Neural progenitor cell (in vitro differentiated cells): Measurements from ENCODE around the gene MVD.

ENCODE experiments used
- EZH2 ChIP-seq: fragments of 200-600 bp; sonication (generic); IDR thresholded peaks from 2 replicates; pipeline ENCODE4 v1.6.1; 2017; ENCODE audit warnings: antibody characterized with exemption, mild to moderate bottlenecking, moderate library complexity
- TF ChIP-seq, protein P1 (sequence below): fragments of 200-600 bp; sonication (generic); IDR thresholded peaks from 2 replicates; pipeline ENCODE4 v1.5.1; 2017; ENCODE audit warnings: antibody characterized with exemption, mild to moderate bottlenecking

GRCh38 chr16:88710556-88710955 is 47.7 kb upstream of the MVD start:
- no peak for TF ChIP-seq EZH2
- TF ChIP-seq, protein P1, sequence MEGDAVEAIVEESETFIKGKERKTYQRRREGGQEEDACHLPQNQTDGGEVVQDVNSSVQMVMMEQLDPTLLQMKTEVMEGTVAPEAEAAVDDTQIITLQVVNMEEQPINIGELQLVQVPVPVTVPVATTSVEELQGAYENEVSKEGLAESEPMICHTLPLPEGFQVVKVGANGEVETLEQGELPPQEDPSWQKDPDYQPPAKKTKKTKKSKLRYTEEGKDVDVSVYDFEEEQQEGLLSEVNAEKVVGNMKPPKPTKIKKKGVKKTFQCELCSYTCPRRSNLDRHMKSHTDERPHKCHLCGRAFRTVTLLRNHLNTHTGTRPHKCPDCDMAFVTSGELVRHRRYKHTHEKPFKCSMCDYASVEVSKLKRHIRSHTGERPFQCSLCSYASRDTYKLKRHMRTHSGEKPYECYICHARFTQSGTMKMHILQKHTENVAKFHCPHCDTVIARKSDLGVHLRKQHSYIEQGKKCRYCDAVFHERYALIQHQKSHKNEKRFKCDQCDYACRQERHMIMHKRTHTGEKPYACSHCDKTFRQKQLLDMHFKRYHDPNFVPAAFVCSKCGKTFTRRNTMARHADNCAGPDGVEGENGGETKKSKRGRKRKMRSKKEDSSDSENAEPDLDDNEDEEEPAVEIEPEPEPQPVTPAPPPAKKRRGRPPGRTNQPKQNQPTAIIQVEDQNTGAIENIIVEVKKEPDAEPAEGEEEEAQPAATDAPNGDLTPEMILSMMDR = no peak
